Embryonic facial prominence (tissue), 1 donor: ENCODE results near the gene FAM117A.
"Not testable (repeated sequence)": the region's sequence is repeated elsewhere in the genome, so short reads cannot be mapped to it uniquely, and the experiment has no call there.

Source experiments
- DNase-seq: peaks from one replicate; pipeline ENCODE4 v3.0.0-alpha.2; 2016; ENCODE audit errors: extremely low spot score

The FAM117A gene

DNA sequence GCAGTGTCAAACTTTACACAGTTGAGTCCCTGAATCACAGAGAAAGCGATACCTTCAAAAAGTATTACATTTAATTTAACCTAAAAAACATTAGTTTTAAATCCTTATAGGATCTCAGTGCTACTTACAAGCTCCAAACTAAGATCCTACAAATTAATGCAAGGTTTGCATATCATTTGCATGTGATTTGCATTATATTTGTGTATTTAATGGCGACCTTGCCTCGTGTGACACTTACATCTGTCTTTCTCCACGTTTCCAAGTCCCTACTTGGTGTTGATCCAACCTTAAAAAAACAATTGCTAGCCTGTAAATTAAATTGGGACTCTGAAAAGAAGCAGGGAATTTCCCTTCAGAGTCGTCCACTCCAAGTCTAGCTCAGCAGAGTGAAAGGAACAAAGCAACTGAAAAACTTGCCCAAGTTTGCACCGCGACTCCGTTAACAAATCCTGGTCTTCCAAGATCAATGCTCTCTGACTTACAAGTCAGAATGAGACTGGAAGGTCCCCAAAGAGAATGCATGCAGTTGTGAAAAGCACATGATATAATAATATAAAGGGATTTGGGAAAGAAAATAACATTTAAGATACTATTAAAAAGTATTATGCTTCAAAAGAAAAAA lies 739 bp upstream of the FAM117A start:
- DNase-seq, result no peak

DNA sequence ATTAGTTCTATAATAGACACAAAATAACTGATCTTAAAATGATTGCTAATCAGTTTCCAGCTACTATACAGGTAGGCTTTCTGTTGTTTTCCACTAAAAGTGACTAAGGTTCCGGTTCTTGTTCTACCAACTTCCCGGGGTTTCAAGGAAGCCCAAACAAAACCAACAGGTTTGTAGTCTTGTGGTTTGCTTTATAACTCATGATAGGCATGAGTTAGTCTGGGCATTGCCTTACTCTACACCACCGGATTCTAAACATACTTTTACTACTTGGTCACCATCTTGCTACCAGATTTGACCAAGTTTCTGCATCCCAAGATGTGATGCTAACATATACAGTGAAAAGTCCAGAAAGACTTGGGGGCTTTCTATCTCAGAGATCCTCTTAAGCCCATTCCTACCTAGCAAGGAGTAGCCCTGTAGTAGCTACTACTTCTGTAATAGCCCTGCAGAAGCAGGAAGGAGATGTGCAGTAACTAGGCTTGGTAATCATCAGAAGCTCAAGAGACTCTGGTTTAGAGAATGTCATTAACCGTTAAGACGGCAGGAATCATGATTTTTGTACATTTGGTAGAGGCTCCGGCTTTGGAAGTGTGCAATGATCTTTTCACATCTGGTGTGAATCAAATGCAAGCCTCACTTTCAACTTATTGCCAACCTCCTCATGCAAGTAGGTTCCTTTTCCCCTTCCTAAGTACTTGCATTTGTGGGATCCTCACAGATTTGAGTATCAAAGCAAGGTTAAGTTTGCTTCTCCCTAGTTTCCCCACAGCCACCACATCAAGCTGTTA lies 1.6 kb downstream of the FAM117A start:
- peak; percentile 18 for DNase-seq

DNA sequence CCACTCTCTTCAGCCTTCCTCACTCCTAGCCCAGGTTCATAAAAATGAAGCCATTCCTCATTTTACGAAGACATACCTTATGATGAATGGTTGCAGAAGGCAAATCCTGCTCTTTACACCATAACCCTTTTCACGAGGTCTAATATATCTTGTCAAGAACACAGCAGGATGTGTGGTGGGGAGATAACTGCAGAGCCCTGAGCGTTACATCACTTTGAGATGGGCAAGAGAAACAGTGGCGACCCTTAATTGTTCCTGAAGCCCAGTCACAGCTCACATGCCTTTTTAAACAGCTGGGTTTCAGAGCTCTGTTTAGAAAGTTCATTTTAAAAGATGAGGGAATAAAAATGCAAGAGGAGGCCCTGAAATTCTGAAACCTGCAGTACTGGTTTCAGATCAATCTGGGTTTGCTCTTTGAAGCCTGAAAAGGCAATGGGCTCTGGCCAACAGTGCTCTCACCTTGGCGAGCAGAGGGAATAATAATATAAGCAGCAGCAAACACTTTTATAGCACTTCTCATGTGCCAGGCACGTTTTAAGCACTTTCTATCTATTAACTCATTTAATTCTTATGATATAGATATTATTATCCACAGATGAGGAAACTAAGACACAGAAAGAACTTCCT lies 2.9 kb downstream of the FAM117A start:
- DNase-seq, result no peak

DNA sequence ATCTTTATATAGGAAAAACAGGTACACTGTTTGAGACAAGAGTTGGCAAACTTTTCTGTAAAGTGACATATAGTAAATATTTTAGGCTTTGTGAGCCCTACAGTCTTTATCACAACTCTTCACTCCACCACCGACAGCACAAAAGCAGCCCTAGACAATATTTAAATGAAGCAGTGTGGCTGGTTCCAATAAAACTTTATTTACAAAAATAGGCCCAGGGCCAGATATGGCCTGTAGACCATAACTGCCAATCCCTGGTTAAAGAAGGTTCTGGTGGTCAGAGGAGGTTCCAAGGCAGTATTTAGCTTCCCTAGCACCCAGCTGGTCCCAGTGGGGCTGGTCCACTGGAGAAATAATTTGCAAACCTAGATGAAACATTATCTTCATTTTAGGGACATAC lies 3.6 kb downstream of the FAM117A start:
- no peak for DNase-seq

DNA sequence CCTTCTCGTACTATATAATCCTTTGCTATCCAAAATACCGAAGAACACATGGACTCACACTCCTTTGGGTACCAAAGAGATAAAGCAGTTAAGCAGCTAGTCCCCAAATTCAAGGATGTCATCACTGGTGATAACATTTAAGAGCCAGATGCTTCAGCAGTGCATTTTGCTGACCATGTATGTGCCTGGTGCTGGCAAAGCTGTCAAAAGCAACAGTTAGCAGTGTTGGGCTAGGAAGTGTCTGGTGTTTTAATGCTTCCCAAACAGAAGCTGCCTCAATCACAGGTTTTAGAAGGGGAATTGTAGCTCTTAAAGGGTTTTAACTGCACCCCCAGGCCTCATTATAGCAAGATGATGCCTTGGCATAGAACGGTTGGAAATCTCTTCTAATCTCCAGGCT lies 4.7 kb downstream of the FAM117A start:
- DNase-seq, result no peak

DNA sequence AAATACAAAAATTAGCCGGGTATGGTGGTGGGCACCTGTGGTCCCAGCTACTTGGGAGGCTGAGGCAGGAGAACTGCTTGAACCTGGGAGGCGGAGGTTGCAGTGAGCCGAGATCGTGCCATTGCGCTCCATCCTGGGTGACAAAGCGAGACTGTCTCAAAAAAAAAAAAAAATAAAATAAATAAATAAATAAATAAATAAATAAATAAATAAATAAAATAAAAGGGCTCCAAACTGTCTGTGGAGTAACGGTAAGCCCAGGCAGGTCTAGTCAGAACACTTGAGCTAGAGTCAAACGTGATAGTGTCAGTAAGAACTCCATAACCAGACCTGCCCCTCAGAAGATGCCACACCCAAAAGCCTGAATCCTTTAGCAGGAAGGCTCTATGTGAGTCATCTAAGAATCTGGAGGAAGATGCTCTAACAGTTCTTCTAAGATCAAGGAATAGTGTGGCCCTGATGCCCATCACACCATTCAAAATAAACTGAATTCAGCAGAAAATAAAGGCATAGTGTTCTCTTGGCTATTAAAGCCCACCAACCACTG lies 5.4 kb downstream of the FAM117A start:
- not testable (repeated sequence) for DNase-seq

DNA sequence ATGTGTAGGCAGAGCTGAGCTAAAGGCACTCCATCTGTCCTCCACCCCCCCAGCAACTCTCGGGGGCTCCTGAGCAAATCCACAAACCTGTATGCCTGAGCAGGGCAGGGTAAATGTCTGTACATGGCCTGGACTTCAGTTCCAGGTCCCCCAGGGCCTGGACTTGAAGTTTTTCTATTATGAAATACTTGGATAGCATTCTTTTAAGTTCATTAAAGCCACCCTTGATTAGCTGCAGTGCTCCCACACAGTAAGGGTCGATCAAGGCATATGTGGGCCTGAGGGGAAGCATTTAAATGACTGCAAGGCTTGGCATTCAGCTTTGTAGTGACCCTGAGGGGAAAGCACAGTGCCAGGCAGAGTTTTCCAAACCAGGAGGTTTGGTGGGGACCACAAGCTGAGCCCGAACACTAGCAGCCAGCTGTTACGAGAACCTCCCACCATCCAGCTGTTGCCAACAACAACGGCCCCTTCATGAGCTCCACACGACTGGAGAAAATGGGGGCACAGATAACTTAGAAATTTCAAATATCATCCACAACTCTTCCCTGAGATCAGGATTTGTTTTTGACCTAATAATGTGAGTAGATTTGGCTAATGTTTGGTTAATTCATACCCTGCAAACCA lies 6.7 kb downstream of the FAM117A start:
- no peak for DNase-seq

DNA sequence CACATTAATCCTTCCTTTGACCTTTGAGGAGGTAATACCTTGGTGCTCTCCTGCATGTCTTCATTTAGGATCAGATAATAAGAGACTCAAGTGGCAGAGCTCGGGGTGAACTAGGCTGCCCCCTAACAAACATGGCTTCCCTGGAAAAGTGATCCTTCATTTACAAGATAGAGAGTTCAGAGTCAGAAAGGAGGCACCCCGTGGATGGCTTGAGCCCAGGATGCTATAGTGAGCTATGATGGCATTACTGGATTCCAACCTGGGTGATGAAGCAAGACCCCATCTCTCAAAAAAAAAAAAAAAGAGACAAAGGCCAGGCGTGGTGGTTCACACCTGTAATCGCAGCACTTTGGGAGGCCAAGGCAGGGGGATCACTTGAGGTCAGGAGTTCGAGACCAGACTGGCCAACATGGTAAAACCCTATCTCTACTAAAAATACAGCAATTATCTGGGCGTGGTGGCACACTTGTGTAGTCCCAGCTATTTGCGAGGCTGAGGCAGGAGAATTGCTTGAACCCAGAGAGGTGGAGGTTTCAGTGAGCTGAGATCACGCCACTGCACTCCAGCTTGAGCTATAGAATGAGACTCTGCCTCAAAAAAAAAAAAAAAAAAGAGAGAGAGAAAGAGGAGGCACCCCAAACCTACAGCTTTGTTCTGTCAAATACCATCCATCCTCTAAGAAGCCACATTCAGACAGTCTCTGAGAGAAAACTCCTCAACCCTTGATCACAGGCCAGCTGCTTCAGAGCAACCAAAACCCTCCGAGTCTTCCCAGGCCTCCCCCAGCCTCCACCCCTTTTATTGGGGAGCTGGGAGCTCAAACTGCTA lies 7.4 kb downstream of the FAM117A start:
- DNase-seq, result no peak

DNA sequence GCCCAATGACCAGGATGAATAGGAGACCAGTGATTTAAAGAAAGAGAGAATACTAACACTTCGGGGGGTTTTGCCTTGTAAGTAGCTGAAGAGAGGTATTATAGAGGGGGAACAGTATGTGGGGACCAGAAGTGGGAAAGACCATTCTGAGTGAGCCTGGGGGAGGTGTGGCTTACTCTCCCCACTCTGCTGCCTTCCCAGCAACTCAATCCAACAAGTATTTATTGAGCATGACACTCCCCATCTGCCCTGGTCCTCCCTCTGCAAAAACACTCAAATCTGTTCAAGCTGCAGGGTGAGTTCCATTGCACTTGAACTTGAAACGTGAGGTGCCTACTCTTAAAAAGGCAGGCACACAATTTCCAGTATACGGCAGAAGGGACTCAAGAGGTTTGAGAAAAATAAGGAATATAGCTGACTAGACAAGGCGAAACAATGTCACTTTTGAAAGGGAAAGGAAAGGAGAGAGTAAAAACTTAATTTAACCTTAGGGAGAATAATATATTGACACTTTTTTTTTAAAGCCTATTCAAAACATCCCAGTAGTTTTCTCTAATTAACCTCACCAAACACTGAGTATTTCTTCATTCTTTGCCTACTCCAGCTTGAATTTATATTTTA lies 8.2 kb downstream of the FAM117A start:
- no peak for DNase-seq

DNA sequence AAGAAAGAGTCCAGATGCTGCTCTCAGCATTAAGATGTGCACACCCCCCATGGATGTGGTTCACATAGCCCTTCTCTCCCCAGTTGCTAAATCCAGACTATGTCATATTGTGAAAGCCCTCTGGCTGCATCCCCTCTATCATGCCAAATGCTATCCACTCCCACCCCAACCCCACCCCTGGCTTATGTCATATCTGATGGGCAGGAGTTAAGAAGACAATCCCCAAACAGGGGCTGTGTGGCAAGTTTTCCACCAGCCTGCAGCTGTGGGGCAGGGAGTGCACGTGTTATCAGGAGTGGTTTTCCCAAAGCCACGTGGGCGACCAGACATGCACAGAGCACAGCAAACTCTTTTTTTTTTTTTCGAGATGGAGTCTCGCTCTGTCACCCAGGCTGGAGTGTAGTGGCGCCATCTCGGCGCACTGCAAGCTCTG lies 10.0 kb downstream of the FAM117A start:
- no peak for DNase-seq

DNA sequence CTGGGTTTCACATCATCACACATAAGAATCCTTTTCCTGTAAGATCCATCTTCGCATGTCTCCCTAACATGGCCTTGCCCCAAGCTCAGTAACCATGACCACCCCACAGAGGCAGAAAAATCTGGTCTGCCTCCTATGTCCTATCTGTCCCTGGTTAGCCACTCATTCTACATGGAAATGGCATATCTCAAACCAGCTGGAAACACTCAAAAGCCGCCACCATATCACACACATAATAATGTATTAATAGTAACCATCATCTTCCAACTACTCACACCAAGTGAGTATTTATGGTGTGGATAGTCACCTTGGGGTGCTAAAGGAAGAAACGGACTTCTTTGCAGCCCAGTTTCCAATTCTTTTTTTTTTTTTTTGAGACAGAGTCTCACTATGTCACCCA lies 11.4 kb downstream of the FAM117A start:
- no peak for DNase-seq

DNA sequence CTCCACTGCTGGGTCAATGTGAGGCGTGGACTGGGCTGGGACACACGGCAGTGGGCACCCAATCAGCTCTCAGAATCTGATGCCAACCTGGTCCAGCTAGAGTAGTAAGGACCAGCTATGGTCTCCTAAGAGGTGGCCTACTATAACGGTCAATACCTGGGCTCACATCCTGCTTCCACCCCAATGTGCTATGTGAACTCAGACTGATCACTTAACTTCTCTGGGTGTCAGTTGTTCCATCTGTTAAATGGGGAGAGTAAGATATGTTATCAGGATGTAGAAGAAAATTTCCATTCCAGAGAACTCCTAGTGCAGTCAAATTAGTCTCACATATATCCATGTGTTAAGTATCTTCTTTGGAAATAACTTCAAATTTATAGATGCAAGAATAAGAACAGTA lies 14.2 kb downstream of the FAM117A start:
- no peak for DNase-seq

DNA sequence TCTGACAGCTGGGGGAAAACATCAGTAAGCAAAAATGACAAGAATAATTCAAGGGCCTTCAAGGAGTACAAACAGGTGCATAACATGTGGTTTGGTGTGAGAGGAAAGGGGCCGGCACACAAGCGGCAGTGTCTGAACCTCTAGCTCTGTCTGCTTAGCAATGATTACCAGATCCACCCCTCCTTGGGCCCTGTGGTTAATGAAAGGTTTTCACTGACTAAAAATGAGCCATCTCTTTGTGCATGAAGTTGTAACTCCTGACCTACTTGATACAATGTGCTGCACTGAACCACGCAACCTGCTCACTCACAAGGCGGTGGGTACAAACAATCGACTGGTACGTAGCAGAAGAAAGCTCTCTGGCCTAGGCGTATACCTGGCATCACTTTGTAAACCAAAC lies 15.1 kb downstream of the FAM117A start:
- DNase-seq, result no peak

DNA sequence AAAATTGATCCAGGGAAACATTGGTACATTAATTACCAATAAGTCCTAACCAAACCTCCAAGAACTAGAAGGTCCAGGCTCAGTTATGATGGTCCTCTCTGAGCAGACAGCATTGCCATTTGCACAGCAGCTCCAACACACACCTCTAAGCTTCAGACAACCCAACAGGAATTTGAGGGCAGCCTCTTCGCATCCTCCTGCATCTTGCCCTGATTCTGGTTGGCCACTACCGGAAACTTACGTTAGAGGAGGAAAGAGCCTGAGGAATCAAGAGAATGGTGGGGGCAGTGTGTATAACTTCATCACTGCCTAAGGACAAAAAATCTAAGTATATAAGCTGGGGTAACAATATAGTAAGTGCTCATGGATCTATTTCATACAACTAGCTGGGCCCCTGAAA lies 15.7 kb downstream of the FAM117A start:
- no peak for DNase-seq

DNA sequence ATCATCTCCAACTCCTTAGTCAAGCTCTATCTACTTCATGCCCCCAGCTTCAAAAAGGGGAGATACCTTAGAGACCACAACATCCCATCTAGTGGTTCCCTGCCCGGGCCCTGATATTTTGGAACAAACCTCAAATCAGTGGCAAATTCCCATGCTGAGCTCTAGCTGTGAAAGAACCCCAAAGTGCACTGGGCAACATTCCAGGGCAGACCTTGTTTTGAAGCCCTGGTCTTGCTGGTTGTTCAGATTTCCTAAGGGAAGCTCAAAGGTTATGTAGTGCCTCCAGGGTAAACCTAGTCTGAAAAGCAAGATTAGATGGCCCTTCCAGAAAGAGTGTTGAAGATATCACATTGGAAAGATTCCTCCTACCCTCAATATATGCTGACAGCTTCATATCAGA lies 16.3 kb downstream of the FAM117A start:
- no peak for DNase-seq

DNA sequence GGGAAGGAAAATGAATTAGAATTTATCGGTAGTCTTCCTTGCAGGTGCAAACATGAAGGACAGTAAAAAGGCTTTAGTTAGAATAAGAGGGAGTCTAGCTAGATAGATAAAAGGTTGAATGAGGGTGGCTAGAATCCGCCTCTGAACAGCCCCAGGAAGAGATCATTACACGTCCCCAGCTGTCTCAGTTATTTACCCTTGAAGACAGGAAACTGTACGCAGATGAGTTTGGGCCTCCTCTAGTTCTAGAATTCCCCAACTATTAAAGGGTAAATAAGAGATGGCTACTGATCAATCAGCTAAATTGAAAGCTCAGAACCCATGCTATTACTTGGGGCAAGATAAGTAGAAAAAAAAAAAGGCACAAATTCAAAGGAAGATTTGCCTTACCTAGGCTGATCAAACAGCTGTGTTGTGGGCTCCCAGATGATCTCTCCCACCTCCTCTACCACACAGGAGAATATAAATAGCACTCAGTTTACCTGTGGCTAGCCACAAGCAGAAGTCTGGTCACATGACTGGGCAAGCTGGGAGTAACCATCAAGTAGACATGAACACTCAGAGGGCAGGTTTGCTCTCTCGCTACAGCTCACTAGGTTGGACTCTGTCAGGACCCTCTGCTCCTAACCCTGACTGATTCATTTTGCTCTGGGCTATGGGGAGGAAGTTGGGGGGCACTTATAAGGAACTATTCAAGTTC lies 17.0 kb downstream of the FAM117A start:
- DNase-seq, result no peak

DNA sequence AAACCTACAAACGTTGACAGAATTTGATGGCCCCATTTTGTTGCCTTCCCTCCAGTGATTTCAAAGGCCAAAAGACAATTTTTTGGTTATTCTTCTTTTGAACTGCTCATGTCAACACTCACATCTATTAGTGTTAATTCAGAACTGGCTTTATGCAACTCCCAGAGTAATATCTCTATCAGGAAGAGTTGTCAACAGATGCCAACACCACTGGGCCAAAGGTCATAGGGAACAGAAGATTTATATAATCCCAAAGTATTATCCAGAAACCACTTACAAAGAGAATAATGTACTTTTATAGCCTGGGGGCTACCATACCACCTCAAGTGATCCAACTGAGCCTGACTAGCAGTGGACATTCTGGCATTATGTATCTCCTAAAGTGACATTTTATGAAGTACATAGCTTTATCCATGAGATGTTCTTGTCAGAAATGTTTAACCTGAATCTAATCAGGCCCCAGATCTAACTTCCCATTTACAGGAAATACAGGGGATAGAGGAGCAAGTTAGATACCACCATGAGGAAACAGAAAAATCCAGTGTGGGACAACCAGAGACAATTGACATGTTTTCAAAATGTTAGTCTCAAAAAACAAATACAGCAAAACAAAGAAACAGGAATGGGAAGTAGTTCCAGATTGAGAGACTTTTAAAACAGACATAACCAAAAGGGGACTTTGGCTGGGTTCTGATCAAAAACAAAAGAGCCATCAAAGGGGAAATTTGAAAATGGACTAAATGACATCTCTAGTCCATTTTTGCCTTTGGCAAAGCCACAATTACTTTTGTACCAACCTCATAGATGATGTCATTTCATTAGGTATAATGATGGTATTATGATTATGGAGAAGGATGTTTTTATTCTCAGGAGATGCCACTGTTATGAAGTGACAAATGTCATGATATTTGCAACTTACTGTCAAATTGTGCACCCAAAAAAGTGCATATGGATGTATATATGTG lies 18.5 kb downstream of the FAM117A start:
- DNase-seq, result no peak

DNA sequence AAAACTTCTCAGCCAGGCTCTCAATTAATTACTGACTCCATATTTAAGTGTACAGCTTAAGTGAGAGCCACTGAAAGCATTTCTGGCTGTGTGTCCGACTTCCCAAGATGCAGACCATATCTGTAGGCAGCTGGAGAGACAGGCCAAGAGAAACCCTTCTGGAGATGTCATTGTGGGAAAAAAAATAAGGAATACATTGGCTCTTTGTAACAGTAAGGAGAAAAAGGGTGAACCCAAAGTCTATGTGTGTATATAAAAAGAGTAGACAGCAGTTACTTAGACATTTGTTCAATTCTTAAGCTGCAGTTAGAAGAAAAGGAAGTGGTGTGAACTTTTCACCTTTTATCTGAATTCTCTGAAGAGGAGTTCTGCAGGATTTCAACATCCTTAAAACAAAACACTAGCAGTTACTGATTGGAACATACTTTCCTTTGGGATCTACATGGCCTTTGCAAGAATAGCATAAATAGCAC lies 21.7 kb downstream of the FAM117A start:
- no peak for DNase-seq

DNA sequence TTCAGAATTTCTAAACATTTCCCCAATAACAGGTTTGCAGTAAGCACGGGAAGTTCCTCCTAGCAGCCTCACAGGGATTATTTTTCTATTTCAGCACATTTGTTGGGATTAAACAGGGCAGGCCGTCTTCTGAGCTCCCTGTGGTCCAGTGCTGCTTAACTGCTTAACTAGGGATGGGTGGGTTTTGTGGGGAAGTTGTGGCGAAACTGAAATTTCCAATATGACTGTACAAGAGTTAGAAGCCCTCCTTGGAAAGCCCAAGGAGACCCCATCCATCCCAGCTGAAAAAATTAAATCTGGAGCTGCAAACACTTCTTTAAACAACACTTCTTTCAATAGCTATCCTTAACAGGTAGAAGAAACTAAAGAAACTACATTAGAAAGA lies 22.2 kb downstream of the FAM117A start:
- no peak for DNase-seq
